Right atrium auricular region (tissue), 2 donors: ENCODE measurements around the gene PPP1R12C. TPM values are rescaled to one million over a fixed set of nuclear protein-coding genes. Genes with fewer than 3 reads are reported as not detected.

ENCODE experiments used
- DNase-seq: peaks from one replicate; pipeline ENCODE4 v3.0.0-alpha.2; 2019; ENCODE audit warnings: low spot score
- H3K27ac ChIP-seq, 2 donors: fragments of 200-600 bp; sonication (generic); 1 replicate in 1 of 2; 2 replicates in 1 of 2; pipeline ENCODE4 v1.5.1; 2016 to 2019
- H3K27me3 ChIP-seq, 2 donors: fragments of 200-600 bp; sonication (generic); one replicate each; pipeline versions ENCODE4 v1.5.1 to v1.6.0; 2017 to 2019
- H3K36me3 ChIP-seq: fragments of 200-600 bp; sonication (generic); one replicate; pipeline ENCODE4 v1.5.1; 2016
- H3K4me1 ChIP-seq, 2 donors: fragments of 200-600 bp; sonication (generic); one replicate each; pipeline versions ENCODE4 v1.5.1 to v1.6.0; 2017 to 2019
- H3K4me3 ChIP-seq, 2 donors: fragments of 200-600 bp; sonication (generic); 1 replicate in 1 of 2; 2 replicates in 1 of 2; pipeline ENCODE4 v1.5.1; 2017 to 2019; ENCODE audit warnings: mild to moderate bottlenecking in 1 of 2, moderate library complexity in 1 of 2
- H3K9me3 ChIP-seq, 2 donors: fragments of 200-600 bp; sonication (generic); one replicate each; pipeline ENCODE4 v1.5.1; 2019
- microRNA-seq, 2 donors: library from miRNA; unstranded; fragments of <30 nt; microRNA quantifications; one replicate each; pipeline ENCODE4, GENCODE V29; 2016 to 2017; ENCODE audit warnings: borderline number of aligned reads in 2 of 2, borderline replicate concordance in 1 of 2
- total RNA-seq, 2 donors: library from RNA; depleted of rRNA; stranded (reverse); fragments of >200 nt; gene quantifications; one replicate each; pipeline ENCODE4 v1.1.0, GENCODE V29; 2016
- TF ChIP-seq, protein P1 (sequence below), 2 donors: fragments of 200-600 bp; sonication (generic); IDR thresholded peaks; one replicate each; pipeline ENCODE4 v1.5.1; 2019; ENCODE audit warnings: antibody characterized with exemption in 2 of 2

Gene PPP1R12C
- total RNA-seq, 2 donors from 2014 or later = 98.9 to 205 TPM

DNA sequence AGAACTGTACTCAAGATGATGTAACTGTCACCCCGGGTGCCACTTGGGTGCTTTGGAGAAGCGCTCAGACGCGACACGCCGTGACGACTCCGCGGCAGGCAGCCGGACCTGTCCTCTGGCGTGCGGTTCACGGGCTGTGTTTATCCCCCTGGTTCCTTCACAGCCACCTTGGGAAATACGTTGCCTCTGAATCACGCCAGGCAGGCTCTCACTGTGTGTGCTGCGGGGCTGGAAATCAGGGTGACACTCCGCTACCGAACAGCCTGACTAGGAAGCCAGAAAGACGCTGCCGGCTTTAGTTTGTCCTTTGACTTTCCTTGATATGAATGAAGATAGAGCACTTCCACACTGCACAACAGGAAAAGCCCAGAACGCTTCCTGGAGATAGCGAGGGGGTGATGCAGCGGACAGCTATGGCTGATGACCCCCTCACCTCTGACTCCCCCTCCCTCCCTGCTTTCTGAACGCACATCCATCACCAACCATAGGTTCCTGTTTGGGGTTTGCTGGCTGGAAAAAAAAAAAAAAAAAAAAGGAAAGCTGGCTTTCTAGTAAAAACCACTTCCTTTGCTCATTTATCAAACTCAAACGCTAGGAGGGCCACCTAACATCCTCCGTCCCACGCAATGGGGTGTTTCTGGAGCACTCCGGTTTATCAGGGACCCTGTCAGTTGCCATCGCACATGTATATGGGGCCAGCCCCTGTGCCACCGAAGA is 75.7 kb downstream of the PPP1R12C start:
- no peaks in the 10 kb centered on the region for H3K27me3 ChIP-seq

DNA sequence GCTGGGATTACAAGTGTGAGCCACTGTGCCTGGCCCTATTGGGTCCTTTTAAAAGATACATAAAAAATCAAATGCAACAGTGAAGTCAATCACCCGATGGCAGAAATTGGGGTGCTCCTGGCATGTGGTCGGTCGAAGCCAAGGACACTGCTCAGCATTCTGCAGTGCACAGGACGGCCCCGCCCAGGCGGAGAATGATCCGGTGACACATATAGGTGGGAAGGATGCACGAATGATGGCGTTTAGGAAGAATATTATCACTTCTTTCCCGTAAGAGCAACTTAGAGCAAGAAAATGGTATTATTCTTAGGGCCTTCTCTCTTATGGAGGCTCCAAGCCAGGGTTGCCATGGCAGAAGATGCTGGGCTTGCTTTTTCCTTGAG is 76.2 kb downstream of the PPP1R12C start:
- TF ChIP-seq, protein P1, sequence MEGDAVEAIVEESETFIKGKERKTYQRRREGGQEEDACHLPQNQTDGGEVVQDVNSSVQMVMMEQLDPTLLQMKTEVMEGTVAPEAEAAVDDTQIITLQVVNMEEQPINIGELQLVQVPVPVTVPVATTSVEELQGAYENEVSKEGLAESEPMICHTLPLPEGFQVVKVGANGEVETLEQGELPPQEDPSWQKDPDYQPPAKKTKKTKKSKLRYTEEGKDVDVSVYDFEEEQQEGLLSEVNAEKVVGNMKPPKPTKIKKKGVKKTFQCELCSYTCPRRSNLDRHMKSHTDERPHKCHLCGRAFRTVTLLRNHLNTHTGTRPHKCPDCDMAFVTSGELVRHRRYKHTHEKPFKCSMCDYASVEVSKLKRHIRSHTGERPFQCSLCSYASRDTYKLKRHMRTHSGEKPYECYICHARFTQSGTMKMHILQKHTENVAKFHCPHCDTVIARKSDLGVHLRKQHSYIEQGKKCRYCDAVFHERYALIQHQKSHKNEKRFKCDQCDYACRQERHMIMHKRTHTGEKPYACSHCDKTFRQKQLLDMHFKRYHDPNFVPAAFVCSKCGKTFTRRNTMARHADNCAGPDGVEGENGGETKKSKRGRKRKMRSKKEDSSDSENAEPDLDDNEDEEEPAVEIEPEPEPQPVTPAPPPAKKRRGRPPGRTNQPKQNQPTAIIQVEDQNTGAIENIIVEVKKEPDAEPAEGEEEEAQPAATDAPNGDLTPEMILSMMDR (IDR thresholded peaks at IDR 0.05) = no peak
- peaks cover 36% of the 10 kb centered on the region for H3K36me3 ChIP-seq

More for the DNA sequence above, 75.7 kb downstream of the PPP1R12C start:
- DNase-seq = no peak
- Histone ChIP-seq H3K9me3 (no peaks in the 10 kb centered on the region), H3K4me3 (no peak overlapping the region), H3K36me3 (peaks cover 41% of the 10 kb centered on the region), H3K4me1 (no peaks in the 10 kb centered on the region), H3K27ac (no peak overlapping the region)
- TF ChIP-seq, protein P1 (IDR thresholded peaks at IDR 0.05) = no peak

More for the DNA sequence above, 76.2 kb downstream of the PPP1R12C start:
- Histone ChIP-seq H3K9me3 (no peaks in the 10 kb centered on the region), H3K4me3 (no peak overlapping the region), H3K4me1 (no peaks in the 10 kb centered on the region), H3K27ac (no peak overlapping the region), H3K27me3 (no peaks in the 10 kb centered on the region)
- no peak for DNase-seq

Small RNA genes within 50 kb of the gene (microRNA-seq; reads per million reads assigned to microRNA genes)
- gene MIR7975 = 0 reads per million in 2 donors

Other genes starting within 250 kb of the PPP1R12C start
- 1 to 10 TPM in 1 of 2 donors, under 1 TPM in 1; 0.59 to 1.5 TPM for gene FCAR, start 243.4 kb downstream of the PPP1R12C start, total RNA-seq
- not detected for gene NCR1, start 211.5 kb downstream of the PPP1R12C start, total RNA-seq
- not detected for gene NLRP7, start 170.1 kb downstream of the PPP1R12C start, total RNA-seq
- gene NLRP2, start 151.3 kb downstream of the PPP1R12C start, total RNA-seq = under 1 TPM; 0.20 to 0.26 TPM
- under 1 TPM in 1 of 2 donors, not detected in 1; 0.16 TPM for gene GP6, start 79.4 kb downstream of the PPP1R12C start, total RNA-seq
- 10 to 100 TPM; 26.5 to 28.1 TPM for gene RDH13, start 54.5 kb downstream of the PPP1R12C start, total RNA-seq
- 10 to 100 TPM in 1 of 2 donors, 1 to 10 TPM in 1; 6.7 to 13.8 TPM for gene EPS8L1, start 41.8 kb downstream of the PPP1R12C start, total RNA-seq
- 10 to 100 TPM in 1 of 2 donors, 1 to 10 TPM in 1; 6.8 to 46.5 TPM for gene TNNT1, start 31.6 kb upstream of the PPP1R12C start, total RNA-seq
- 1,000 to 10,000 TPM; 3,822 to 4,003 TPM for gene TNNI3, start 40.1 kb upstream of the PPP1R12C start, total RNA-seq
- 1 to 10 TPM in 1 of 2 donors, under 1 TPM in 1; 0.89 to 2.7 TPM for gene DNAAF3, start 49.0 kb upstream of the PPP1R12C start, total RNA-seq
- under 1 TPM in 1 of 2 donors, not detected in 1; 0.08 TPM for gene SYT5, start 62.7 kb upstream of the PPP1R12C start, total RNA-seq
- 1 to 10 TPM; 1.3 to 7.8 TPM for gene PTPRH, start 91.9 kb upstream of the PPP1R12C start, total RNA-seq
- 1 to 10 TPM in 1 of 2 donors, not detected in 1; 1.3 TPM for gene TMEM86B, start 111.1 kb upstream of the PPP1R12C start, total RNA-seq
- gene PPP6R1, start 141.4 kb upstream of the PPP1R12C start, total RNA-seq = 10 to 100 TPM; 28.7 to 35.5 TPM
- gene HSPBP1, start 162.5 kb upstream of the PPP1R12C start, total RNA-seq = 10 to 100 TPM; 29.6 to 35.8 TPM
- 10 to 100 TPM in 1 of 2 donors, 1 to 10 TPM in 1; 5.6 to 15.6 TPM for gene BRSK1, start 166.4 kb upstream of the PPP1R12C start, total RNA-seq
- 1 to 10 TPM in 1 of 2 donors, not detected in 1; 3.3 TPM for gene TMEM150B, start 207.7 kb upstream of the PPP1R12C start, total RNA-seq
- gene KMT5C, start 222.2 kb upstream of the PPP1R12C start, total RNA-seq = 1 to 10 TPM; 2.4 to 3.3 TPM
- not detected for gene COX6B2, start 237.1 kb upstream of the PPP1R12C start, total RNA-seq
- not detected for gene GARIN5B, start 245.6 kb upstream of the PPP1R12C start, total RNA-seq